Nephron (organoid): ENCODE data around the gene RABL2A.
"Not testable (repeated sequence)": the region's sequence is repeated elsewhere in the genome, so short reads cannot be mapped to it uniquely, and the experiment has no call there.

ENCODE experiments used
- H3K27ac Mint-ChIP-seq, 3 experiments: 2 replicates each; pipeline ENCODE4 v1.8.0; 2020; ENCODE audit warnings: mixed read lengths in 3 of 3, mild to moderate bottlenecking in 2 of 3, moderate library complexity in 1 of 3
- H3K27me3 Mint-ChIP-seq: 2 replicates; pipeline ENCODE4 v1.8.0; 2021; ENCODE audit warnings: low read depth, mild to moderate bottlenecking, moderate library complexity, mixed read lengths
- H3K36me3 Mint-ChIP-seq: 2 replicates; pipeline ENCODE4 v1.8.0; 2020; ENCODE audit warnings: low read depth, mixed read lengths
- H3K4me1 Mint-ChIP-seq: 2 replicates; pipeline ENCODE4 v1.8.0; 2020; ENCODE audit warnings: mixed read lengths
- H3K4me3 Mint-ChIP-seq, 3 experiments: 2 replicates each; pipeline ENCODE4 v1.8.0; 2020; ENCODE audit warnings: mild to moderate bottlenecking in 3 of 3, mixed read lengths in 3 of 3, moderate library complexity in 2 of 3
- H3K9me3 Mint-ChIP-seq: 2 replicates; pipeline ENCODE4 v1.8.0; 2020; ENCODE audit warnings: mixed read lengths
- CTCF ChIP-seq, 3 experiments: fragments of 200-600 bp; sonication (generic); IDR thresholded peaks; one replicate each; pipeline ENCODE4 v1.5.0; 2021; ENCODE audit warnings: antibody characterized with exemption in 3 of 3; ENCODE audit not compliant: unreplicated experiment in 3 of 3

RABL2A gene

DNA sequence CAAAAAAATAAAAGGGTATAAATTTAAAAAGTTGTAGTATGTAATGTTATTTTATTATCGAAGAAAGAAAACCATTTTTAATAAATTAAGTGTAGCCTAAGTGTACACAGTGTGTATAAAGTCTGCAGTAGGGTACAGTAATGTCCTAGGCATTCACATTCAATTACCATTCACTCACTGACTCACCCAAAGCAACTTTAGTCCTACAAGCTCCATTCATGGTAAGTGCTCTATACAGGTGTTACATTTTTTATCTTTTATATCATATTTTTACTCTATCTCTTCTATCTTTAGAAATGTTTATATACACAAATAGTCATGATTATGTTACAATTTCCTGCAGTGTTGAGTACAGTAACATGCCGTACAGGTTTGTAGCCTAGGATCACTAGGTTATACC is 59.5 kb downstream of the RABL2A start:
- peaks cover 11% of the 10 kb centered on the region for H3K9me3 Mint-ChIP-seq

GRCh38 chr2:113690871-113691270 is 63.8 kb downstream of the RABL2A start:
- H3K36me3 Mint-ChIP-seq, H3K27ac Mint-ChIP-seq, H3K4me1 Mint-ChIP-seq, H3K9me3 Mint-ChIP-seq, H3K27me3 Mint-ChIP-seq, H3K4me3 Mint-ChIP-seq: not testable (repeated sequence)

More for the DNA sequence above, 59.5 kb downstream of the RABL2A start:
- Mint-ChIP-seq H3K27me3 (peaks cover 7% of the 10 kb centered on the region), H3K4me1 (no peaks in the 10 kb centered on the region), H3K36me3 (no peaks in the 10 kb centered on the region), H3K4me3 (no peak overlapping the region), H3K27ac (no peak overlapping the region)
- no peak for TF ChIP-seq CTCF (IDR thresholded peaks at IDR 0.05; ENCODE audit: unreplicated experiment in 3 of 3)
